Left ventricle myocardium inferior (tissue), 1 donor: ENCODE measurements around the gene DLST. TPM values are rescaled to one million over a fixed set of nuclear protein-coding genes. Genes with fewer than 3 reads are reported as not detected.
A peak's percentile ranks its signal among the peaks of the same experiment; 100 is the strongest.

ENCODE experiments used
- DNase-seq: peaks from one replicate; pipeline ENCODE4 v3.0.0-alpha.2; 2020
- H3K27ac ChIP-seq: fragments of 200-600 bp; replicated peaks from 2 replicates; pipeline ENCODE4 v1.8.0; 2021
- H3K27me3 ChIP-seq: fragments of 200-600 bp; 2 replicates; pipeline ENCODE4 v1.8.0; 2021; ENCODE audit warnings: low read depth
- H3K36me3 ChIP-seq: fragments of 200-600 bp; 2 replicates; pipeline ENCODE4 v1.8.0; 2021
- H3K4me1 ChIP-seq: fragments of 200-600 bp; 2 replicates; pipeline ENCODE4 v1.8.0; 2021
- H3K4me3 ChIP-seq: fragments of 200-600 bp; 2 replicates; pipeline ENCODE4 v1.8.0; 2021; ENCODE audit warnings: mild to moderate bottlenecking, moderate library complexity
- H3K9me3 ChIP-seq: fragments of 200-600 bp; replicated peaks from 2 replicates; pipeline ENCODE4 v1.8.0; 2021
- intact Hi-C: fragments of 100-400 bp; cut with micrococcal nuclease; formaldehyde crosslinking; loops from one replicate; pipeline ENCODE4 v1.11.0; 2022
- total RNA-seq: library from RNA; stranded (reverse); fragmentation: NEBNext Ultra II Directional; extraction: Animal tissue kit (Norgen Biotek cat#: 25700); gene quantifications from one replicate; pipeline ENCODE4 v1.2.1, GENCODE V29; 2021
- TF ChIP-seq, protein P1 (sequence below): fragments of 200-600 bp; IDR thresholded peaks from 2 replicates; pipeline ENCODE4 v1.8.0; 2021; ENCODE audit warnings: antibody characterized with exemption, mild to moderate bottlenecking, borderline replicate concordance
- donor health status: DM: no; HTN: yes; CAD: no; lungs with severe emphysema.

Gene DLST
- total RNA-seq, 1 donor from 2014 or later: 230 TPM

DNA sequence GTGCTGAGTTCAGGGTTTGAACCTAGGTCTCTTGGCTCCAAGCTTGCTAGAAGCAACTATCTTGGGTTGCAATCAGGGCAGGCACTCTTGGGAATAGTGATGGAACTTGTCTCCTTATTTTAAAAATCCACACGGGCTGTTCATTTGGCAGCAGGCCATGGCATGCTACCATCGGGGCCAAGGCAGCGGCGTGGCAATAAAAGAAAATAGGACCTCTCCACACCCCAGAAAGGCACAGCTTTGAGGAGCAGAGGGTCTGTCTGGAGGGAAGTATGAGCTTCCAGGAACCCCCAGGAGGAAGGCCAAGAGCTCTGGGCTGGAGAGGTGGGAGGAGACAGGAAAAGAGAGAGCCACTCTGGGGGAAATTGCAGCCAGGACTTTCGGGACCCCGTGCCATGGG, 26.0 kb downstream of the DLST start:
- H3K9me3 ChIP-seq: no peaks in the 10 kb centered on the region
- no peak for DNase-seq
- H3K4me3 ChIP-seq: no peak overlapping the region
- peaks cover 10% of the 10 kb centered on the region for H3K36me3 ChIP-seq
- peak overlapping the region; percentile 35 for H3K27ac ChIP-seq
- peaks cover 62% of the 10 kb centered on the region for H3K4me1 ChIP-seq
- TF ChIP-seq, protein P1, sequence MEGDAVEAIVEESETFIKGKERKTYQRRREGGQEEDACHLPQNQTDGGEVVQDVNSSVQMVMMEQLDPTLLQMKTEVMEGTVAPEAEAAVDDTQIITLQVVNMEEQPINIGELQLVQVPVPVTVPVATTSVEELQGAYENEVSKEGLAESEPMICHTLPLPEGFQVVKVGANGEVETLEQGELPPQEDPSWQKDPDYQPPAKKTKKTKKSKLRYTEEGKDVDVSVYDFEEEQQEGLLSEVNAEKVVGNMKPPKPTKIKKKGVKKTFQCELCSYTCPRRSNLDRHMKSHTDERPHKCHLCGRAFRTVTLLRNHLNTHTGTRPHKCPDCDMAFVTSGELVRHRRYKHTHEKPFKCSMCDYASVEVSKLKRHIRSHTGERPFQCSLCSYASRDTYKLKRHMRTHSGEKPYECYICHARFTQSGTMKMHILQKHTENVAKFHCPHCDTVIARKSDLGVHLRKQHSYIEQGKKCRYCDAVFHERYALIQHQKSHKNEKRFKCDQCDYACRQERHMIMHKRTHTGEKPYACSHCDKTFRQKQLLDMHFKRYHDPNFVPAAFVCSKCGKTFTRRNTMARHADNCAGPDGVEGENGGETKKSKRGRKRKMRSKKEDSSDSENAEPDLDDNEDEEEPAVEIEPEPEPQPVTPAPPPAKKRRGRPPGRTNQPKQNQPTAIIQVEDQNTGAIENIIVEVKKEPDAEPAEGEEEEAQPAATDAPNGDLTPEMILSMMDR: no peak
- no peaks in the 10 kb centered on the region for H3K27me3 ChIP-seq
- intact Hi-C loops: loop anchor here (5.0 kb wide), 1 partner anchor 40 kb away; no protein-coding TSS in a partner anchor

DNA sequence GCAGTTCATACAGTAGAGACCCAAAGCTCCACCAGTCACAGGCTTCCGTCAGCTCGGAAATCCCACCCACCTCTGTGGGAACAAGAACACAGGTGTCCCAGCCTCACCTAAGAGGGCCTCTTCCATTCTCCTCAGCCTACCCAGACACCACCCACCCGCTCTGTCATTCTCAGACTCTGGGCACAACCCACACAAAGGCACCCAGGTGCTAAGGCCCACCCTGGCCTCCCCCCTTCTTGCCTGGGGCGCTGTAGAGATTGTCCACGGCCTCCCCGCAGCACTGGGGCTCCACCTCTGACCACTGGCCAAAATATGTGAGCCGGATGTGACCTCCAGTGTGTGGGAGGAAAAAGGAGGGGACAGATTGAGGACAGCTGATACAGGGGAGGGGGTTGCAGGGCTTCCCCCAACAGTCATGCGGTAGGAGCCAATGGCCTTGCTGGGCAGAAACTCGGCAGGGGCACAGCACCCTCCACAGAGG, 27.2 kb downstream of the DLST start:
- intact Hi-C loops: loop anchor here (5.0 kb wide), 1 partner anchor 42 kb away; no protein-coding TSS in a partner anchor
- Histone ChIP-seq H3K27ac (no peak overlapping the region), H3K27me3 (no peaks in the 10 kb centered on the region), H3K4me3 (no peak overlapping the region), H3K4me1 (peaks cover 61% of the 10 kb centered on the region), H3K36me3 (no peaks in the 10 kb centered on the region), H3K9me3 (no peaks in the 10 kb centered on the region)
- TF ChIP-seq, protein P1: no peak
- DNase-seq: no peak

DNA sequence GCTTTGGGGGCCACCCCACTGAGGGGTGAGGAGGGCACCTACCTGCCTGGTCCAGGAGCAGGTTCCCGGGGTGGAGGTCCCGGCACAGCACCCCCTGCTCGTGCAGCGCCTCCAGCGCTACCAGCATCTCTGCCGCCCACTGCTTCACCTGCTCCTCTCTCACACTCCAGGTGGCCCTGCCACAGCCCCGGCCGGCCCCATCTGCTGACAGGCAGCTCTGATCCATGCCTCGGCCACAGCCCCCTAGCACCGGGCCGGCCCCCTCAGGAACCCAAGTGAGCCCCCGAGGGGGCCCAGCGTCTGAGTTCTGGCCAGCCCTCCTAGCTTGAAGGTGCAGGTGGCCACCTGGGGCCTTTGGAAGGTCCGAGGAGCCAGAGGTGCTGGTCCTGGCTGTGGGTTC, 27.8 kb downstream of the DLST start:
- Histone ChIP-seq H3K27ac (no peak overlapping the region), H3K27me3 (no peaks in the 10 kb centered on the region), H3K36me3 (no peaks in the 10 kb centered on the region), H3K9me3 (no peaks in the 10 kb centered on the region), H3K4me3 (no peak overlapping the region), H3K4me1 (peaks cover 67% of the 10 kb centered on the region)
- TF ChIP-seq, protein P1: no peak
- intact Hi-C loops: loop anchor here (5.0 kb wide), 1 partner anchor 42 kb away; no protein-coding TSS in a partner anchor
- DNase-seq: no peak

DNA sequence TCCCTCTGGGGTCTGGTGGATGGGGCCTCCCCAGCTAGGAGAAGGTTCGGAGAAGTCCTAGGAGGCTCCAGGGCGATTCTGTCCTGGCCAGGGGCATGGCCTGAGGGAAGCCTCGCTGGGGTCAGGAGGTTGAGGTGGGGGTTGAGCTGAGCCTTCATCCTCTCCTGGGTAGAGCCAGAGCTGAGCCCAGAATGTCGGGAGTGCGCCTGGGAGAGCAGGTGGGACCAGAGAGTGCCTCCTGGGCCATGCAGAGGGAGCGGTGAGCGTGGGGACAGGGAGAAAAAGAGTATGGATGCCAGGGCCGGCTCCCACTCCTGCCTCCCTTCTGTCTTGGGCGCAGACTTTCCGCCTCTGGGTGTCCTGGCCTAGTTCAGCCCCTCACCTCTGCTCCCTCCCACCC, 28.2 kb downstream of the DLST start:
- Histone ChIP-seq H3K36me3 (no peaks in the 10 kb centered on the region), H3K9me3 (no peaks in the 10 kb centered on the region), H3K4me3 (no peak overlapping the region), H3K27ac (no peak overlapping the region), H3K4me1 (peaks cover 69% of the 10 kb centered on the region), H3K27me3 (no peaks in the 10 kb centered on the region)
- TF ChIP-seq, protein P1: no peak
- no peak for DNase-seq
- intact Hi-C loops: loop anchor here (5.0 to 10.0 kb wide), 2 partner anchors 43 to 175 kb away; no protein-coding TSS in a partner anchor

DNA sequence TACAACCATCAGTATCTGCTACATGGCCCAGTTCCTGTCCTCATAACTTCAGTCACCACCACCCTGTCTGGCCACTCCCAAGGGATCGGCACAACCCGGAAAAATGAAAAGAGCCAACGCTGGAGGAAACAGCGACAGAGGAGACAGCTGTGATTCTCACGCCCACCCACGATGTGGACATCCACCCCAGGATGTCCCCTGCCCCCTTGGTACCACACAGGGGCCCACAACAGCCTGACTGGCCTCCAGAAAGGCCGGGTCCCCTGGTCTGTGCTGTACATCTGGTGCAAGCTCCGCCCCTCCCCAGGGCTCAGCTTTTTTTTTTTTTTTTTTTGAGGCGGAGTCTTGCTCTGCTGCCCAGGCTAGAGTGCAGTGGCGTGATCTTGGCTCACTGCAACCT, 28.8 kb downstream of the DLST start:
- TF ChIP-seq, protein P1: no peak
- no peaks in the 10 kb centered on the region for H3K27me3 ChIP-seq
- DNase-seq: no peak
- H3K36me3 ChIP-seq: no peaks in the 10 kb centered on the region
- no peak overlapping the region for H3K4me3 ChIP-seq
- no peaks in the 10 kb centered on the region for H3K9me3 ChIP-seq
- peaks cover 69% of the 10 kb centered on the region for H3K4me1 ChIP-seq
- intact Hi-C loops: loop anchor here (10.0 kb wide), 1 partner anchor 174 kb away; no protein-coding TSS in a partner anchor
- no peak overlapping the region for H3K27ac ChIP-seq
